Bronchus fibroblast of lung (primary cell): ENCODE measurements around the gene BCL2A1. TPM values are rescaled to one million over a fixed set of nuclear protein-coding genes. Genes with fewer than 3 reads are reported as not detected.

Experiments used
- total RNA-seq: library from RNA; depleted of rRNA; stranded (reverse); fragments of >200 nt; gene quantifications from 2 replicates; pipeline ENCODE4 v1.2.3, GENCODE V29; 2015

Gene BCL2A1
- not detected in 2 replicates for total RNA-seq

GRCh38 chr15:79970624-79971434 is at the start of gene BCL2A1:
TSS of gene BCL2A1 (minus strand) at chr15:79971196. CDS start at chr15:79971119, 77 bp downstream.

Other genes starting within 250 kb of the BCL2A1 start
- gene MTHFS, start 74.2 kb downstream of the BCL2A1 start, total RNA-seq: 10.8 and 14.3 TPM in 2 replicates
- 84.6 and 86.4 TPM in 2 replicates for gene ZFAND6, start 88.5 kb upstream of the BCL2A1 start, total RNA-seq
- 27.9 and 32.6 TPM in 2 replicates for gene FAH, start 181.8 kb upstream of the BCL2A1 start, total RNA-seq